Osteoblast (primary cell): ENCODE measurements around the gene HOTAIR. TPM values are rescaled to one million over a fixed set of nuclear protein-coding genes. Genes with fewer than 3 reads are reported as not detected.

Experiments used
- DNase-seq: peaks from one replicate; pipeline ENCODE4 v3.0.0; 2011; ENCODE audit warnings: low spot score, mixed read lengths; ENCODE audit not compliant: insufficient read length; ENCODE audit errors: missing footprints
- H2AFZ ChIP-seq: 2 replicates; pipeline ENCODE4 v1.6.0; 2011; ENCODE audit warnings: mild to moderate bottlenecking, low read length
- H3K27ac ChIP-seq: 2 replicates; pipeline ENCODE4 v1.5.1; 2011; ENCODE audit warnings: mild to moderate bottlenecking, low read depth, low read length, moderate library complexity
- H3K27me3 ChIP-seq: 2 replicates; pipeline ENCODE4 v1.6.0; 2012; ENCODE audit warnings: mild to moderate bottlenecking, control low read depth, inconsistent platforms, low read length, moderate library complexity; ENCODE audit not compliant: insufficient read depth
- H3K36me3 ChIP-seq: 2 replicates; pipeline ENCODE4 v1.5.1; 2011; ENCODE audit warnings: mild to moderate bottlenecking, low read length, control low read depth, moderate library complexity; ENCODE audit not compliant: insufficient read depth
- H3K4me1 ChIP-seq: 2 replicates; pipeline ENCODE4 v1.5.1; 2011; ENCODE audit warnings: mild to moderate bottlenecking, low read length, control low read depth, moderate library complexity; ENCODE audit not compliant: insufficient read depth
- H3K4me2 ChIP-seq: 2 replicates; pipeline ENCODE4 v1.6.0; 2011; ENCODE audit warnings: mild to moderate bottlenecking, low read length; ENCODE audit not compliant: insufficient read depth
- H3K4me3 ChIP-seq: fragments of 200-600 bp; sonication (generic); 3 replicates; pipeline ENCODE4 v1.5.1; 2012; ENCODE audit warnings: mild to moderate bottlenecking, low read length, inconsistent platforms; ENCODE audit not compliant: insufficient read depth
- H3K79me2 ChIP-seq: 2 replicates; pipeline ENCODE4 v1.6.0; 2012; ENCODE audit warnings: mild to moderate bottlenecking, low read length, control low read depth, inconsistent platforms; ENCODE audit not compliant: insufficient read depth
- H3K9me3 ChIP-seq: 2 replicates; pipeline ENCODE4 v1.5.1; 2011; ENCODE audit warnings: low read depth, low read length, control low read depth
- H4K20me1 ChIP-seq: 2 replicates; pipeline ENCODE4 v1.6.0; 2012; ENCODE audit warnings: mild to moderate bottlenecking, low read length, control low read depth; ENCODE audit not compliant: insufficient read depth
- total RNA-seq: library from RNA; depleted of rRNA; stranded (reverse); fragments of >200 nt; gene quantifications from 2 replicates; pipeline ENCODE4 v1.2.3, GENCODE V29; 2012
- TF ChIP-seq, protein P1 (sequence below): IDR thresholded peaks from 2 replicates; pipeline ENCODE4 v1.5.1; 2011; ENCODE audit warnings: mild to moderate bottlenecking, low read depth, low read length, moderate library complexity; ENCODE audit errors: extremely low read depth

HOTAIR gene
- total RNA-seq, 1 donor, result 0.72 TPM

DNA sequence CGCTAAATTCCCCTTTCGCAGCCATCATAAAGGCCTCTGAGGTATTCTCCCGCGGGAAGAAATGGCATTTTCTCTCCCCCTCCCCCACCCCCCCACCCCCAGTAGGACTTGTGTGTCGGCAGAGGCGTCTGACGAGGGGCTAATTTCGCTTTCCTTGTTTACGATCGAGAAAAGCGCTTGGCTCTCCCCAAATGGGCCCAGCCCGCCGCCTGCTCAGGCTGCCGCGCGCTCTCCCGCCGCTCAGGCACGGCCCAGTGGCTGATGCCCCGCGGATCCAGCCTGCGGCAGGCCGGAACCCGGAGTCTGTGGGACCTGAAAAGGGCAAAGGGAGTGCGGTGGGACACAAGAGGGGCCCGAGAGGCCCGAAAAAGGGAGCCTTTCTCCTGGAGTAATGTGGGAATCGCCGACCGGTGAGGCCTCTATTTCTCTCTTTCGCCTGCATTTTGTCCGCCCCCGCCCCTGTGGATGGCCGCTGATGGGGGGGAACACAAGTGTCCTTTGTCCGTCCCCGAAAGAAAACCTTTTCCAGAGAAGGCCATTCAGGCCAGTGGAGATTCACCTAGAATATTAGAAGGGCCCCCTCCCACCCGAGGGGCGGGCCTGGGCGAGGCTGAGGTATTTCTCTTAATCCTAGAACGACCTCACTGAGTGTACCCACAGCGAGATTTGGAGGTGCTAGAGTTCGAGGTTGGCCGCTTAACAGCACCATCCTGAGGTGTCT lies 44.5 kb upstream of the HOTAIR start:
- Histone ChIP-seq H3K27me3 (no peaks in the 10 kb centered on the region), H3K79me2 (peaks cover 90% of the 10 kb centered on the region), H3K36me3 (no peaks in the 10 kb centered on the region), H3K4me3 (peak overlapping the region; percentile 94), H3K27ac (peak overlapping the region; percentile 90), H3K4me1 (peaks cover 54% of the 10 kb centered on the region), H2AFZ (no peak overlapping the region), H3K9me3 (no peaks in the 10 kb centered on the region), H3K4me2 (peak overlapping the region; percentile 94), H4K20me1 (peaks cover 31% of the 10 kb centered on the region)
- DNase-seq, result no peak
- TF ChIP-seq, protein P1, sequence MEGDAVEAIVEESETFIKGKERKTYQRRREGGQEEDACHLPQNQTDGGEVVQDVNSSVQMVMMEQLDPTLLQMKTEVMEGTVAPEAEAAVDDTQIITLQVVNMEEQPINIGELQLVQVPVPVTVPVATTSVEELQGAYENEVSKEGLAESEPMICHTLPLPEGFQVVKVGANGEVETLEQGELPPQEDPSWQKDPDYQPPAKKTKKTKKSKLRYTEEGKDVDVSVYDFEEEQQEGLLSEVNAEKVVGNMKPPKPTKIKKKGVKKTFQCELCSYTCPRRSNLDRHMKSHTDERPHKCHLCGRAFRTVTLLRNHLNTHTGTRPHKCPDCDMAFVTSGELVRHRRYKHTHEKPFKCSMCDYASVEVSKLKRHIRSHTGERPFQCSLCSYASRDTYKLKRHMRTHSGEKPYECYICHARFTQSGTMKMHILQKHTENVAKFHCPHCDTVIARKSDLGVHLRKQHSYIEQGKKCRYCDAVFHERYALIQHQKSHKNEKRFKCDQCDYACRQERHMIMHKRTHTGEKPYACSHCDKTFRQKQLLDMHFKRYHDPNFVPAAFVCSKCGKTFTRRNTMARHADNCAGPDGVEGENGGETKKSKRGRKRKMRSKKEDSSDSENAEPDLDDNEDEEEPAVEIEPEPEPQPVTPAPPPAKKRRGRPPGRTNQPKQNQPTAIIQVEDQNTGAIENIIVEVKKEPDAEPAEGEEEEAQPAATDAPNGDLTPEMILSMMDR, result no peak

DNA sequence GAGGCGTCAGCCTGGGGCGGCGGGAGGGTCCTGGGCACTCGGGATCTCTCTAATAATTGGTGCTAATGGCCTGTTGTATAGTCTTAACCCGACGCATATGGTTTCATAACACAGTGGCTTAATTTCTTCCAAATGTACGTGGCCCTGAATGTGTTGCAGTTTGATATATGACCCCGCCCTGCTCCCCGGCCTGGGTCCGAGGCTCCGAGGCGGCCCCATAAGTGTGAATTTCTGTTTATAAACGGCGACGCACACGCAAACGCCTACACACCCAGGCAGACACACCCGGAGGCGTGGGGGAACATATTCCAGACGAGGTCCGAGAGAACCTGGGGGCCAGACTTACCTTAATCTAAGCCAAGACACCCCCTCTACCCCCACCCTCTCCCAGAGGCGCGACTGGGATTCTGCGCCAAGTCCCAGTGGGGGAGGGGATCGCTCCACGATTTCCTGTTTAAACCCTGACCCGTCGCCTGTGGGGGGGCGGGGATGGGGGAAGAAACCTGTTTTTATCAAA lies 43.8 kb upstream of the HOTAIR start:
- TF ChIP-seq, protein P1, result no peak
- Histone ChIP-seq H3K4me1 (peaks cover 54% of the 10 kb centered on the region), H3K27me3 (no peaks in the 10 kb centered on the region), H3K36me3 (no peaks in the 10 kb centered on the region), H3K9me3 (no peaks in the 10 kb centered on the region), H3K4me3 (peak overlapping the region; percentile 94), H3K27ac (peak overlapping the region; percentile 96), H3K4me2 (peak overlapping the region; percentile 94), H2AFZ (peak overlapping the region; percentile 70), H4K20me1 (peaks cover 24% of the 10 kb centered on the region), H3K79me2 (peaks cover 87% of the 10 kb centered on the region)
- no peak for DNase-seq

DNA sequence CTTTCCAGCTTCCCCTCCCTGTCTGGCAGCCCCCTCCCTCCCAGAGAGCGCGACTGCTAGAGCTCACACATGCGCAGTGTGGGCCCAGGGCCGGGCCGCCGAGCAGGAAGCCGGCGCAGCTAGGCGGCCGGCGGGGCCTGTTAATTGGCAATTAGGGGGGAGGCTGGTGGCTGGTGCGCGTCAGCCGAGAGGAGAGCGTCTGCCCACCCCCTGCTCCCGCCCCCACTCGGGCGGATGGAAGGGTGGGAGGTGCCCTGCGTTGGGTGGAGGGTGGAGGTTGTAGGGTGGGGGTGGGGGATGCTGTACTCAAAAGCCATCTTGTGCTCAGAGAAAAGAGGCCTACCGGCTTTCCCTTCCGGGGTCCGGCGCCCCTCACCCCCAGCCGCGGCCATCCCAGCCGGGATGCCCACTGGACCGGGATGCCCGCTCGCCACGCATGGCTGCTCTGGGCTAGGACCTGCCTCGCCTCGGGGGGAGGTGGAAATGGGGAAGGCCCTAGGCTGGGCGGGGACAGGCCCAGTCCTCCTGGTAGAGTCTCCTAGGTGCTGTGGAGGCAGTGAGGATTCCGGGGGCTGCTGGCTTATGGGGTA lies 43.2 kb upstream of the HOTAIR start:
- DNase-seq, result peak; percentile 99
- peaks cover 19% of the 10 kb centered on the region for H4K20me1 ChIP-seq
- peak overlapping the region; percentile 94 for H3K4me2 ChIP-seq
- H3K4me1 ChIP-seq, result peaks cover 54% of the 10 kb centered on the region
- peaks cover 86% of the 10 kb centered on the region for H3K79me2 ChIP-seq
- H3K9me3 ChIP-seq, result no peaks in the 10 kb centered on the region
- H2AFZ ChIP-seq, result peak overlapping the region; percentile 70
- H3K27me3 ChIP-seq, result no peaks in the 10 kb centered on the region
- TF ChIP-seq, protein P1, result no peak
- H3K27ac ChIP-seq, result peak overlapping the region; percentile 96
- H3K4me3 ChIP-seq, result peak overlapping the region; percentile 94
- H3K36me3 ChIP-seq, result no peaks in the 10 kb centered on the region

DNA sequence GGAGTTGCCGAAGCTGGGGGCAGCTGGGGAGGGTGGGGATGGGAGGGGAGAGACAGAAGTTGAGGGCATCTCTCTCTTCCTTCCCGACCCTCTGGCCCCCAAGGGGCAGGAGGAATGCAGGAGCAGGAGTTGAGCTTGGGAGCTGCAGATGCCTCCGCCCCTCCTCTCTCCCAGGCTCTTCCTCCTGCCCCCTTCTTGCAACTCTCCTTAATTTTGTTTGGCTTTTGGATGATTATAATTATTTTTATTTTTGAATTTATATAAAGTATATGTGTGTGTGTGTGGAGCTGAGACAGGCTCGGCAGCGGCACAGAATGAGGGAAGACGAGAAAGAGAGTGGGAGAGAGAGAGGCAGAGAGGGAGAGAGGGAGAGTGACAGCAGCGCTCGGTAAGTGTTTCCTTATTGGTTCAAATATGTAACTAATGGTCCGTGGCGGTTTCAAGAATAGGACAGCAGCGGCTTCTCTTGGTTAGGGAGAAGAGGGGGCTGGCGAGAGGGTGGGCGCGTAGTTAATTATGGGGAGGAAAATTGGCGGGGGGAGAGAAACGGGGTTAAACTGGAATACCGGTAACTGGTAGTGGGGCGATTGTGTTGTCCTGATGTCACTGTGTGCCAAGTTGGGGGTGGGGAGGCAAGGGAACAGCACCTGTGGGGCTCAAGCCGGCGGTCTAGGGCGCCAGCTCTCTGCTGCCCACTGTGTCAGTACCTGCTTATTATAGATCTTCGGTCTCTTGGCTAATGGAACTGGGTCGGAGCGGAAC lies 42.5 kb upstream of the HOTAIR start:
- peak overlapping the region; percentile 96 for H3K27ac ChIP-seq
- peaks cover 82% of the 10 kb centered on the region for H3K79me2 ChIP-seq
- H3K4me1 ChIP-seq, result peaks cover 59% of the 10 kb centered on the region
- H3K4me2 ChIP-seq, result peak overlapping the region; percentile 94
- peak overlapping the region; percentile 94 for H3K4me3 ChIP-seq
- TF ChIP-seq, protein P1, result no peak
- peaks cover 15% of the 10 kb centered on the region for H4K20me1 ChIP-seq
- H2AFZ ChIP-seq, result peak overlapping the region; percentile 57
- no peaks in the 10 kb centered on the region for H3K9me3 ChIP-seq
- DNase-seq, result peak; percentile 94
- H3K27me3 ChIP-seq, result no peaks in the 10 kb centered on the region
- H3K36me3 ChIP-seq, result no peaks in the 10 kb centered on the region
